GM18498 (cell line): ENCODE measurements around the gene CDH6.

Experiments used
- ATAC-seq: cut with Tn5 transposase; IDR thresholded peaks from one replicate; pipeline ENCODE4 v1.9.1; 2021; ENCODE audit warnings: mild to moderate bottlenecking, moderate library complexity; ENCODE audit not compliant: unreplicated experiment

CDH6 gene

DNA sequence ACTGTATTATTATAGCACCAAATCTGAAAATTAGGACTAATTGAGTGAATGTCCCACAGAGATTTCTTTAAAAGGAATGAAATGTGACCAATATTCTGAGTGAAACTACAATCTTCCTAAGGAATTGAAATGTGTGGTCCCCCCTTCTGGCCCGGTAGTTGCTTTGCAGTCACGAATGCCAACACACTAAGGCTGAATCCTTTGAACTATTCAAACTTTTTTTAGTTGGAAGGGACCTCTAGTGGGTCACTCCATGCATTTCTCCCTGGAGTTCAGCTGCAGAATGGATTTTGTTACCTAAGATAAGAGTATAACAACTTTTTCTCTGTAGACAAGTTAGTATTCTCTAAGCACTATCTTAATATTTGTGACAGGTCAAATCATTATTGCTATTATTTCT lies 2.8 kb downstream of the CDH6 start:
- ATAC-seq: no peak

DNA sequence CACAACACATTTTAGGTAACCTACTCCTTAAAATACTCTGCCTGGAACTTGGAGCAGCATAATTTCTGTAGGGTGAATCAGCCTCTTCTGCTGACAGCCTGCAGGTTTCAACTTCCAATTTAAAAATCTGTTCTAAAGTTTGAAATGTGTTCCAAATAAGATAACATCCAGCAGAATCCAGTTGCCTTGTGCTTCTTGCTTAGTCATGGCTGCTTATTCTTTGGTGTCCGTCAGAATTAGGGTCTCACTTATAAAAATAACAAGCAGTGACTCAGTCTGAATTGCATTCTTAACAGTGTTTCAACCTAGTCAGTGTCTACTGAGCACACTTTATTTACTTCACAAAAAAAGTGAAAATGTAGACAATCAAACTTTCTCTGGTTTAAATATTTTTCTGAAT lies 3.7 kb downstream of the CDH6 start:
- ATAC-seq: no peak

DNA sequence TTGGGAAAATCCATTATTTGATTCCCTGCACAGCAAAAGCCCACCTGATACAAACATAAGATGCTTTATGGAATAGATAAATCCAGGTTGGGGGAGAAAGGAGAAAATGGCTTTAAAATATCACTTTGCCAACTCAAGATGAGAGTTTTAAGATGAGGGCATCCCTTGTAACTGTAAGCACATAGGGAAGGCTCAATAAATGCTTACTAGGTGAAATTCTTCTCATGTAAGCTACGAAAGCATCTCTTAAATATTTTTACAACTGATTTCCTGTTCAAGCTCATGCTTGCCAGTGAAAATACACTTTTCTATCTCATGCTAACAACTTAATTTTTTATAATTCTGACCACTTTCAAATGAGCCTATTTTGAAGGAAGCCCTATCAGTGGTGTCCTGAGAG lies 11.5 kb downstream of the CDH6 start:
- ATAC-seq: no peak

DNA sequence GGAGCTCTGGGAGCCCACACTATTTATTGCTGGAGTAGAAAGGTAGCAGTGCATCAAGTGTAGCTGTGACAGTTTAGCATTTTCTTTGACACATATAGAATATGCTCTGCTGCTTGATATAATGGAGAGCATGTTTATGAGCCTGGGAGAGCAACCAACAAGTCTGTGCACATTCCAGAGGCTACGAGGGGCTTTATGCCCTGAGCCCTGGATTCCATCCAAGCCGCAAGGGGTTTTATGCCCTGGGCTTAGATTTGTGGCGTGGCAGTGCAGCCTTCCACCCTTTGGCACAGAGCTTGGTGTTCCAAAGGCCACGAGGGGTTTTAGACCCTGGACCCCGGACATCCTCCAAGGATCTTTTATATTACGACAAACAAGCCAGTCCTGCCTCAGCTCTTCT lies 14.6 kb downstream of the CDH6 start:
- no peak for ATAC-seq

DNA sequence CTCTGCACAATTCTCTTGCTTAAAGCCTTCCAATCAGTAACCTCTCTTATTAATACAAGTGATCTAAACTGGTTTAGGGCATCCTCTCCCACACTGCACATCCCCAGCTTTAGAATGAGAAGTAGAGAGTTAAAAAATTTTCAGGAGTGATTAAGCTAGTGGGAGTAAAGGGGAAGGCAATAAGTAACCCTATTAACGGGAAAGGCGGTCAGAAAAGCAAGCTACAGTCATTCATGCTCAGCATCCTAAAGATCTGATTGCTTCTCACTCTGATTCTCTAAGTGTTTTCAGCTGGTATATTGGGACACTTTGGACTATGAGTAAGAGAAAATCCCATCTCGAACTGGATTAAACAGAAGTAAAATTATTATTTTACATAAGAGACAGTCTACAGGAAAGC lies 15.8 kb downstream of the CDH6 start:
- ATAC-seq: no peak

DNA sequence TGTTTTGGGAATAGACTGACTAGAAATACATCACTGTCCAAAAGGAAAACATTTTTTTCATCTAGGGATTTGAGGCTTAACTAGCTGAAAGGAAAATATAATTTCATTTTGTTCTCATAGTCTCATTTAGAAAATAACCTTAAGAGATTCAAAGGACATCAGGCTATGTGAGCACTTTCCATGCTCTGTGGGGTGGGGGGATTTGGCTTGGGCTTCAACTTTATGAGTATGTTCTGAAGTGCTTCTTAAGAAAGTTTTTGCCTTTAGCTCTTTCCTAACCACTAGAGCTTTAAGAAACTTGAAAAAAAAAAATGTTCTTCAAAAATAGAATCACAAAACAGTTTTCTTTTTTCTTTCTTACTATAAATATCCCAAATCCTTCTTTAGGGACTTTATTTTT lies 17.6 kb downstream of the CDH6 start:
- ATAC-seq: no peak

DNA sequence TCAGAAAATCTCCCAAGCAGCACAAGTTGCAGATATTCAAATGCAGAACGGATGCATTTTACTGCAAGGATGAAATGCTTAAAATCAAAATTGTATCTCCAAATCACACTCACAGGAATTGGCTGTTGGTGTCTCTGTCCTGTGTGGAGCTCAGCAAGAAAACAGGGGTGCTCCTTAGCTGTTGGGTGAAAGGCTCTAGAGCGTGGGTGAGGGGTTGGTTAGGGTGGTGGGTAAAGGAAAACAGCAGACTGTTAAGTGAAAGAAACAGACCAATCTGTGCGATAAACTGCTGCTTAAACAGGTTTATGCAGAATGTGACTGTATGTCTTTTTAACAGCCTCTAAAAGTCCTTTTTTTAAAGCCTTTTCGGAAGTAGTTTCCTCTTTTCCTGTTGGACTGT lies 19.8 kb downstream of the CDH6 start:
- no peak for ATAC-seq

DNA sequence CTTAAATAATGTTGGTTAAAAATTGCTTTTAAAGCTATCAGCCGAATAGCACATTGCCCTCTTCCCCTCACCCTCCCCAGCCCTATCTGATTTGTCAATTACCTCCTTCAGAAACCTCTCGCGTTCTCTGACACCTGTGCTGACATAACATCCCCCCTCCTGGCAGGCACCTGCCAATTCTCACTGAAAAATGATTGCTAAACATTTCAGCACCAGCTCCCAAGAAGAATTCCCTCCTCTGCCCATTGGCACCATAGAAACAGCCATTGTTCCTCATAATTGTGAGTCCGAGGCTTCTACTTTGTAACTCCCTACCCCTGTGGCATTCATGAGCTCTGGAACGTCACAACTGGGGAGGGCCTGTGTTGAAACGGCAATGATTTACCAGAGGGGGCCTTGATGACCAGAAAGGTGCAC lies 20.2 kb downstream of the CDH6 start:
- no peak for ATAC-seq

DNA sequence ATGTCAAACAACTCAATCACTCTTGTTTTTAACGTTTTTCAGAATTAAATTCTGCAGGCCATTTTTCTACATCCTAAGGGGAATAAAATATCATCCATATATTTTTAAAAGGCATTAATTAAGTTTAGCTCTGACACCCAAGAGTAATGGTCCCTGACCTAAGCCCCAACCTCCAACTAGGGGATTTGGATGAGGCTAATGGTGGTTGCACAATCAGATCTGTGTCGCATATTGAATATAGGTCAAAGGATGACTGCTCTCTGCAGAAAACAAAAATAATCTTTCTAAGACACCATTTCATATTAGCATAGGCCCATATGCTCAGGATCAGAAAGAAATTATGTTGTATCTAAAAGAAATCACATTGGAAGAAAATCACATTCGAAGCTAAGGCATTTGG lies 20.7 kb downstream of the CDH6 start:
- ATAC-seq: no peak

DNA sequence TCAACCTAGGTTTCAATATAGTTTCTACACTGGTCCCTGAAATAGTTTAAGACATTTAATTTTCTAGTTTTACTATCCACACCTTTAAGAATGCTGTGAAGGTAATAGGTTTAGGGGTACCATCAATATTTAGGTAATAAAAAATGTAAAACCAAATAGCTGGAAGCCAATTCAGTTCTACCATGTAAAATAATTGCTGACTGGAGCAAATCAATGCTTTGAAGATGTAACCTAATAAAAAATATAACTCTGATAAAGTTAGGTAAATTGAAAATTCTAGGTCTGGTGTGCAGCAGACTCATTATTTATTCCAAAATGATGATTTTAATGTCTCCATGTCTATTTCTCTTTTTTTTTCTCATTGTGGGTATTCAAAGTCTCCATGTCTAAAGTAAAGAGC lies 21.8 kb downstream of the CDH6 start:
- no peak for ATAC-seq

DNA sequence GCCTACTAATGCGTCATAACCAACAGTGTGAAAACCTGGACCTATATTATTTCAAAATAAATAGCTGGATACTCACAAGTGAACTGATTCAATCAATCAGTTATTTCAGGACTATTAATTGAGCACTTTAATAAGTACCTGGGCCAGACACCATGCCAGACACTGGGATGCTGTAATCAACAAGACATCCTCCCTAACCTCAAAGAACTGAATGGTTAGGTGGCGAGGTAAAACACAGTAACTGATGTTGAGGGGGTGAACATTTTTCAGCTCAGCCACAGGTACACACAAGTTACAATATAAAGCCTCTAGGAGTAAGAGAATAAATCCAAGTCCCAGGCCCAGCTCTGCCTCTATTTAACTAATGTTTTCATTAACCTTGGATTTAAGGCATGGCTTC lies 24.0 kb downstream of the CDH6 start:
- ATAC-seq: no peak

DNA sequence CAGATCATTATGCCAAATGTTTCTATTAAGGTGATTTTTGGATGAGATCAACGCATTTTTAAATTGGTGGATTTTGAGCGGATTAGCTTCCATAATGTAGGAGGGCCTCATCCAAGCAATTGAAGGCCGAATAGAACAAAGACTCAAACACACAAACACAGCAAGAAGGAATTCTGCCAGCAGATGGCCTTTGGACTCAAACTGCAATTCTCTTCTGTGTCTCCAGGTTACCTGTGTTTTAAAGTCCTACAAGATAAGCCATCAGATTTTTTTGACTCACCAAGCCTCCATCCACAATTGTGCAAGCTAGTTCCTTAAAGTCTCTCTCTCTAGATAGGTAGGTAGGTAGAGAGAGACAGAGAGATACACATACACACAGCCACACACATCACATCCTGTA lies 25.5 kb downstream of the CDH6 start:
- ATAC-seq: no peak

DNA sequence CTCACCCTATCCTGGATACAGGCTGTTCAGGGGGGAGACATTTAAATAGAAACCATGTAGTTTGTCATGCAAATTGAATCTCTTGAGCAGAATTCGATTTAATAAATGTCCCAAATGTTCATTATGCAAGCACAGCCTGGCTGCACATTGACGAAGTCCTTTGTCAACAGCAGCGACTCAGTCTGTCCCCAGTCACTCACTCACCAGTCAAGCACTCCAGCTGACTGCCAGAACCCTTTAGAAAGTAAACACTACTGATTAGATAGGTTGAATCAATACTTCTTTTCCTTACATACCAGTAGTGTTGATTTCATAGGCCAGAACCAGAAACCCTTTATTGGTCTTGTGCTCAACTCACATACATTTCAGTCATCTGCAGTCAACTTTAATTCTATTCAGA lies 27.5 kb downstream of the CDH6 start:
- ATAC-seq: no peak

DNA sequence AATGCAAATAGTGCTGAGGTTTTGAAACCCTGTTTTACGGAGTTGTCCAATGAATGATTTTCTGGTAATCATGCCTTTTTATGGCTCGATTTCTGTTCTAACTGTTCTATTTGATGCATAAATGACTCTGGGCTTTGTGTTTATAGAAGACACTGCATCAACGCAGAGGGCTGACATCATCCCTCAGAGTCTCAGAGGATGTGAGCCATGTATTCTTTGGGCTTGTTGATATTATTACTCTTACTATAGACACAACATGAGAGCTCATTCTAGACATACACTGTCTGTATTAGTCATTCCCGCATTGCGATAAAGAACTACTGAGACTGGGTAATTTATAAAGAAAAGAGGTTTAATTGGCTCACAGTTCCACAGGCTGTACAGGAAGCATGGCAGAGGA lies 31.6 kb downstream of the CDH6 start:
- ATAC-seq: no peak

DNA sequence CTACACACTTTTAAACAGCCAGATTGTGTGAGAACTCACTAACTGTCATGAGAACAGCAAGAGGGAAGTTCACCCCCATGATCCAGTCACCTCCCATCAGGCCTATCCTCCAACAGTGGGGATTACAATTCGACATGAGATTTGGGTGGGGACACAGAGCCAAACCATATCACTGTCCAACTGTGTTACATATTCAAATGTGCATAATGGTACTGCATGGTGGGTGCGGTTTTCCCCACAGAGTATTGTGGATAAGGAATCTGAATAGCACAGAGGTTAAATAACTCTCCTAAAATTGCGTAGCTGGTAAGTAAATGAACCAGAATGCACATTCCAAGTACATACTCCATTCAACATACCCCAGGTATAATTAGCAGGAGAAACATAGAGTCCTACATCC lies 32.1 kb downstream of the CDH6 start:
- ATAC-seq: no peak

DNA sequence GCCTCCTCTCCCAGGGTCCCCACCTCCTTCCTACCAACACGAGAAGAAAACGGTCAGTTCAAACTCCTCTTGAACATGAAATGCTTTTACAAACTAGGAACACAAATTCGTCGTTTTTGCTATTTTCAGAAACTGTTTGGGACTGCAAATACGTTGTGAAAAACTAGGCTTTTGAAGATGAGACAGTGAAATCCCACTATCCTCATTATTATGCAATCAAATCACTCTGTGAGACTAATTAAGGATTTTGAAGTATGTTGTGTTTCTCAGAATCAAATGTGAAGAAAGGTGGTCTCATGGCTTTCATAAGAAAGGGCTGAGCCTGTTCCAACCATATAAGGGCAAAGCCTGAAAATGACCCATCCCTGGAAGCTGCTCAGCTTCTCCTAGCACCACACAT lies 33.2 kb downstream of the CDH6 start:
- ATAC-seq: no peak

DNA sequence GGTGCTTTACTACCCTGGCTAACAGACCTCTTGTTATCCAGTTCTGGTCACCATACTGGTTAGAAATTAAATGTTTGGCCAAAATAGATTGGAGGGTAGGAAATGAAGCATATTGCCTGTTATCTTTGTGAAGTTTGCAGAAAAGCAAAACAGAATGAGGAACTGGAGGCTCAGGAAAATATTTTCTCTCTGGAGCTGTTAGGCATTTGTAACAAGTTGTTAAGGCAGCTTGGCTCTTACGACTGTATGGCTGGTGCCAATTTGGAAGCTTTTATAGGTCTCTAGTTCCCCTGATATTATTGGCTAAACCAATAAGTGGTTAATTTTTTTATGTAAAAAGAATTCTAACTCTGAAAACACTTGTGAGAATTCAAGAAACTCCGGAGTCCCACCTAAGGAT lies 35.8 kb downstream of the CDH6 start:
- ATAC-seq: no peak

DNA sequence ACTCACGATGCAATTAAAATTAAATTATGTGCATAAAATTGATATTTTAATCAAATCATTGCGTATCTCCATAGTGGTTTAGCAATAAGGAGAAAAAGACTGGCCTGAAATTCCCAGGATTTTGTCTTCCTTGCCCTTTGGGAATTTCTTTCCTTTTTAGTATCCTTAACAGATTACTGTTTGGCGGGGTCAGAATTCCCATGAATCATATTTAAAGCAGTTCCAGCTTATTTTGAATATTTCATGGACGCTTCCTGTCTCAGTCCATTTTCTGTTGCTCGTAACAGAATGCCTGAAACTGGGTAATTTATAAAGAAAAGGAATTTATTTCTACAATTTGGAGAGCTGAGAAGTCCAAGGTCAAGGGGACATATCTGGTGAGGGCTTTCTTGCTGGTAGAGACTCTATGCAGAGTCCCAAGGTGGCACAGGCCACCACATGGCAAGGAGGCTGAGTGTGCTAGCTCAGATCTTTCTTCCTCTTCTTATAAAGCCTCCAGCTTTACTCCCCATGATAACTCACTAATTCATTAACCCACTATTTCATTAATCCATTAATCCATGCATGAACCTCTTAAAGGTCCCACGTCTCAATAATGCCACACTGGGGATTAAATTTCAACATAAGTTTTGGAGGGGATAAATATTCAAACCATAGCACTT lies 37.8 kb downstream of the CDH6 start:
- no peak for ATAC-seq

DNA sequence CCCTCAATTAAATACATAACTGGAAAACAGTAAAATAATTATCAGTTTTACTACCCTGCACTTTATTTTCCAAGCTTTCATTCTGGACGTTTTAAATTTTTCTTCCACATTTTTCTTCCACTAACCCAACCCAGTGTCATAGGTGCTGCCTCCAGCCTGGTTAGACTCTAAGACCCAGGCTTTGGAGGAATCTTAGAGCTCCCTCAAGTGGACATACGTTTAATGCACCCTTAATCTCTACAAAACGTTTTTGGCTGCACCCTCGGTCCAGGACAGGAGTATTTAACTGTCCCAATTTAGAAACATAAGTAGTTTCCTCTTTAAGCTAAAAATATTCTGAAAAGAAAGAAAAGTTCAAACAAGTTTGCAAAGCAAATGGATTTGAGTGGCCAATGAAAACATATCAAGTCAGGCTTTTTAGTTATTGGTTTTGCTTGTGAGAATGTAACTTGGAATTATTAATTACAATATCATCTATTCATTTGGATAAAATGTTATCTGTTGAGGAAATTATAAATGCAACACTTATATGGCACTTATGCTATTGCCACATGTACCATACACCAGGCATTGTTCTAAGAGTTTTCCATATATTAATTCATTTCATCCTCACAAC lies 38.9 kb downstream of the CDH6 start:
- peak; percentile 89 for ATAC-seq

DNA sequence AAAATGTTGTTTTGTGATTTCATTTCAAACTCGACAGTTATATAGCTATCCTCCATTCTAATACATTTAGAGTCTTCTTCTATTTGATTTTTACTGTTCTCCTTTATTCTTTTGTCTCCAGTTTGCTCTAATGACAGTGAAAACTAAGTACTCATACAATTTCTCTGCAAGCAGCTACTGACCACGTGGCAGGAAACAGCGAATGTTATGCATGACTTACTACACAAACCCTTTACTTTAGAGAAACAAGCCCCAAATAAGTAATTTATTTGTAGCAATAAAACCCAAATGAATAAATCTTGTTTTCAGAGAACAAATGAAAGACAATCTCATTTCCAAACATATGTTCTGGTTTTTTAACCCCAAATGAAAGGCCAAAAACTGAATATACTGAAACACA lies 41.9 kb downstream of the CDH6 start:
- ATAC-seq: no peak

DNA sequence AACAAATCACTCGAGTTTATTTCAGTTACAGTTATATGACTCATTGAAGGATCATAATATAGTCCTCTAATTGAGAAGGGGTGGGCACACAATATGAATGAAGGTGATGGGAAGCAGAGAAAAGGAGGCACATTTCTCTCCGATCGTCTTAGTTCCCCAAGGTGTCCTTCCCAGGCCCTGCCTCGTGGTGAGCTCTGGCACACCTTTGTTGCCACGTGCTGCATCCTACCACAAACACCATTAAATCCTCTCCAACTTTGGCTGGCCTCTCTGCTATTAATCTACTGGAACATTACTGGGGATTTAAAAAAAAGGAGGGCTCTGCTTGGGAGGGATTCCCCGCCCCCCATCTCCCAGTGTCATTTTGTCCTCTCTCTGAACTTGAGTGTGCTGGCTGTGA lies 42.9 kb downstream of the CDH6 start:
- no peak for ATAC-seq

DNA sequence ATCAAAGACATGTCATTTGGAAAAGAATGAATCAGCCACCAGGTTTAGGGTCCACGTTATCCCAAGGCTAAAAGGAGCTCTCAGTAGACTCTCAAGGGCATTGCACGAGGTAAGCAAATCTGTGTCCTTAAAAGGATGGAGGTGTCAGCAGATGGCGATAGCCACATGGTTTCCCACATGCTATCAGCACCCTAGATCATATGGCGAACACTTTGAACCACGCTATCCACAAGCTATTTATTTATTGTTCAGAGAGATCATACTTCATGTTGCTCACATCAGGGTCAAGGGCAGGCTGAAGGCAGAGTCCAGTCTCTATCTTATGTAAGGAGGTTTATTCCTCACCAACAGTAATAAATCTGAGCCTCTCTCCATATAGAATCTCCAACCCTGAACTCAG lies 43.7 kb downstream of the CDH6 start:
- no peak for ATAC-seq

DNA sequence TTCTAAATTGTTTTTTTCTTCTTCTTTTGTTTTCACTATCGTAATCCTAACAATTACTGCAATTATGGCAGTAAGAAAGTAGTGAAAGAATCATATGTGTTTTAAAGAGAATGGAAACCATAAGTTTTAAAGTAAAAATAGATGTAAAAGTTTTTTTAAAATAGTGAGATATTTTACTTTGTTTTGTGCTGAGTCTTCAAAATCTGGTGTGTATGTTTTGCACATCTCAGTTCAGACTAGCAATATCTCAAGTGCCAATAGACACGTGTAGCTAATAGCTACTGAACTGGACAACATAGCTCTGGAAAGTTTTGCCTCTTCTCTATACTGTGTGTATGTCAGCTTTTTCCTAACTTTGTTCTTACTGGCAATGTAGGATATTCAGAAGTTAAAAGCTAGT lies 45.0 kb downstream of the CDH6 start:
- ATAC-seq: no peak
